Cardiac muscle cell (in vitro differentiated cells and primary cell): ENCODE measurements around the gene MAGEC1. TPM values are rescaled to one million over a fixed set of nuclear protein-coding genes. Genes with fewer than 3 reads are reported as not detected.

Source experiments
- DNase-seq, 2 donors: peaks; one replicate each; pipeline versions ENCODE4 v3.0.0 to v3.0.0-alpha.2; 2010 to 2017; ENCODE audit warnings: low read depth in 1 of 2, low spot score in 1 of 2
- H3K27ac ChIP-seq: fragments of 200-600 bp; sonication (generic); 2 replicates; pipeline ENCODE4 v1.5.1; 2016
- H3K27me3 ChIP-seq: fragments of 200-600 bp; sonication (generic); 2 replicates; pipeline ENCODE4 v1.6.0; 2016; ENCODE audit warnings: control low read depth
- H3K36me3 ChIP-seq: fragments of 200-600 bp; sonication (generic); 2 replicates; pipeline ENCODE4 v1.5.1; 2016; ENCODE audit warnings: control low read depth
- H3K4me1 ChIP-seq: fragments of 200-600 bp; sonication (generic); 2 replicates; pipeline ENCODE4 v1.8.1; 2017; ENCODE audit warnings: low read depth, mild to moderate bottlenecking, mixed run types
- H3K4me3 ChIP-seq: fragments of 200-600 bp; sonication (generic); 2 replicates; pipeline ENCODE4 v1.5.1; 2016; ENCODE audit warnings: mild to moderate bottlenecking
- H3K9me3 ChIP-seq: fragments of 200-600 bp; sonication (generic); 2 replicates; pipeline ENCODE4 v1.5.1; 2017; ENCODE audit warnings: low read depth, mild to moderate bottlenecking, control low read depth
- polyA plus RNA-seq: library from polyadenylated mRNA; unstranded; fragments of >200 nt; fragmentation: Nextera tagmentation; extraction: Ambion mirVana; gene quantifications from 2 replicates; pipeline ENCODE4 v1.2.1, GENCODE V29; 2016
- total RNA-seq: library from RNA; depleted of rRNA; stranded (reverse); fragments of >200 nt; gene quantifications from 2 replicates; pipeline ENCODE4 v1.2.3, GENCODE V29; 2016
- TF ChIP-seq, protein P1 (sequence below): IDR thresholded peaks from 2 replicates; pipeline ENCODE4 v1.5.1; 2012; ENCODE audit warnings: low read depth, mild to moderate bottlenecking, low read length

The MAGEC1 gene
- total and polyA plus RNA-seq, 2 experiments from 2014 or later, result not detected

DNA sequence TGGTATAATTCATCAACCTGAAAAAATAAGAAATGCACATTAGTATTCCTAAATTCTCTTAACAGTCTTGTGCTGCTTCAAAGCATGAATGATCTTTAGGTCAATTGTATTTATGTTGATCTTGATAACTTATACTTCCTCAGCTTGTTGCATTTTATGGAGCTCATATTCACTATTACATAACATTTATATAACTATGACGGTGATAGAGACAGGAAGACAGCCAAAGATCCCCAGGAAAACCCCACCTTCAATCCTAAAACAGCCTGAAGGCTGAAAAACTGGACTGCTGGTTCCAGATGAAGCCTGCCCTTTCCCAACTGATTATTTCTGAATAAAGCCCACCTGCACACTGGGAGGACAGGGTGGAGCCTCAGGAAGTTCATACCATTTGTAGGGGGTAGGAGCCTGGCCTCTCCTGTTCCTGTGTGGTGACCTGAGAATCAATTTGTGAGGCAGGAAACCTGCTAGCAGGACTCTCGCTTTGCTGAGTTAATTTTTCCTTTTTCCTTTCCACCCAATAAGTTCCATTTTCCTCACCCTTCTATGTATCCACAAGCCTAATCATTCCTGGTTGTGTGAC, 30.5 kb downstream of the MAGEC1 start:
- H3K9me3 ChIP-seq, result no peaks in the 10 kb centered on the region
- H3K27me3 ChIP-seq, result no peaks in the 10 kb centered on the region
- H3K4me1 ChIP-seq, result no peaks in the 10 kb centered on the region
- H3K4me3 ChIP-seq, result no peak overlapping the region
- no peaks in the 10 kb centered on the region for H3K36me3 ChIP-seq
- no peak overlapping the region for H3K27ac ChIP-seq
- DNase-seq, result no peak
- TF ChIP-seq, protein P1, sequence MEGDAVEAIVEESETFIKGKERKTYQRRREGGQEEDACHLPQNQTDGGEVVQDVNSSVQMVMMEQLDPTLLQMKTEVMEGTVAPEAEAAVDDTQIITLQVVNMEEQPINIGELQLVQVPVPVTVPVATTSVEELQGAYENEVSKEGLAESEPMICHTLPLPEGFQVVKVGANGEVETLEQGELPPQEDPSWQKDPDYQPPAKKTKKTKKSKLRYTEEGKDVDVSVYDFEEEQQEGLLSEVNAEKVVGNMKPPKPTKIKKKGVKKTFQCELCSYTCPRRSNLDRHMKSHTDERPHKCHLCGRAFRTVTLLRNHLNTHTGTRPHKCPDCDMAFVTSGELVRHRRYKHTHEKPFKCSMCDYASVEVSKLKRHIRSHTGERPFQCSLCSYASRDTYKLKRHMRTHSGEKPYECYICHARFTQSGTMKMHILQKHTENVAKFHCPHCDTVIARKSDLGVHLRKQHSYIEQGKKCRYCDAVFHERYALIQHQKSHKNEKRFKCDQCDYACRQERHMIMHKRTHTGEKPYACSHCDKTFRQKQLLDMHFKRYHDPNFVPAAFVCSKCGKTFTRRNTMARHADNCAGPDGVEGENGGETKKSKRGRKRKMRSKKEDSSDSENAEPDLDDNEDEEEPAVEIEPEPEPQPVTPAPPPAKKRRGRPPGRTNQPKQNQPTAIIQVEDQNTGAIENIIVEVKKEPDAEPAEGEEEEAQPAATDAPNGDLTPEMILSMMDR, result no peak

DNA sequence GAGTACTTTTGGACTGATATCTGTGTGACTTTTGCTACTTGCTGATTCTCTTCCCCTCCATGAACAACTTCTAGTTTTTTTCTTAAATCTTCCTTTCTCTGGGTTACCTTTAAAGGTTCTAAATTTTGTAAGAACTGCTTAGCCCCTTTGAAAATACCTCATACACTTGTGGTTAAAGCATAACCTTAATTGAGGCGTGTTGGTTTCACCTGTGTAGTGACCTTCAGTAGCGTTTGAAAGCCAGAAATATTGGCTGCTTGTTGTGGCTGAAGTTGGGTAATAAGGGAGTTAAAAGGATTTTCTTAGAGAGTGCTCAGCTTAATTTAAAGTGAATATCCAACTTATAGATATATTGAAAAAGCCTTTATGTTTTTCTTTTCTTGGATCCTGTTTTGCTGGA, 32.0 kb downstream of the MAGEC1 start:
- Histone ChIP-seq H3K27ac (no peak overlapping the region), H3K4me1 (no peaks in the 10 kb centered on the region), H3K27me3 (no peaks in the 10 kb centered on the region), H3K9me3 (no peaks in the 10 kb centered on the region), H3K4me3 (no peak overlapping the region), H3K36me3 (no peaks in the 10 kb centered on the region)
- no peak for DNase-seq
- TF ChIP-seq, protein P1, result no peak

DNA sequence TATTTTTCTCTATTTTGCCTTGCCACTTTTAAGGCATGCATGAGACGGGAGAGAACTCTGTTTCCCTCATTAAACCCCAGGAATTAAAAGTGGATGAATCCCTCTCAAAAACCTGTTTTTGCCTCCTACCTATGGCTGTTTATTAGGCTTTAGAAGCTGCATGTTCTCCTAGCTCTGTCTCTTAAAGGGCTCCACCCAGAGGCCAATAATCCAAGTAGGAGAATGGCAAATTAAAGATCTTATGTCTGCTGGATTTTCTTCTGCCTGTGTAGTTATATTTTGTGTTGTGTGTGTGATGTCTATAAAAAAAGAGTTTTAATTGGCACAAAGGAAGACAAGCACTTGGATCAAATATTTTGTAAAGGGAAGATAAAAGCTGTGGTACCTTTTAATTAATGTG, 32.4 kb downstream of the MAGEC1 start:
- H3K36me3 ChIP-seq, result no peaks in the 10 kb centered on the region
- no peak overlapping the region for H3K27ac ChIP-seq
- H3K4me1 ChIP-seq, result no peaks in the 10 kb centered on the region
- no peaks in the 10 kb centered on the region for H3K9me3 ChIP-seq
- no peak overlapping the region for H3K4me3 ChIP-seq
- no peaks in the 10 kb centered on the region for H3K27me3 ChIP-seq
- TF ChIP-seq, protein P1, result no peak
- peak in 1 of 2 donors; percentile 0 for DNase-seq

DNA sequence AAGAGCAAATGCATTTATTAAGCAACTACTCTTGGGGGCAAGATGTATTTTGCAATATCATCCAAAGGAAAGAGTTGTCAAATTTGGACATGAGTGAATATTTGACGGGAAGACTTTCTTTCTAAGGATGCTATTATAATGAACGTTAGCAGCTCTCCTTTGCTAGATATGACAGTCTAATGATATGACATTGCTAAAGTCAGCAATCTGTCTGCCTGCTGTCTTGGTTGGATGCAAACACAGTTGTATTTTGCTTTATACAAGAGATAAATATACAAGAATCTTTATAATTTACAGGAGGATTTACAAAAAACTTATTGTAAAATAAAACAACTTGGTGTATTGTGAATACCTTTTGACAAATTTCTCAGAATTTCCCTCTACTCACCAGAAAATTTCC, 37.5 kb downstream of the MAGEC1 start:
- no peaks in the 10 kb centered on the region for H3K27me3 ChIP-seq
- no peaks in the 10 kb centered on the region for H3K36me3 ChIP-seq
- no peak overlapping the region for H3K27ac ChIP-seq
- H3K4me3 ChIP-seq, result no peak overlapping the region
- no peaks in the 10 kb centered on the region for H3K4me1 ChIP-seq
- DNase-seq, result no peak
- TF ChIP-seq, protein P1, result no peak
- H3K9me3 ChIP-seq, result no peaks in the 10 kb centered on the region

DNA sequence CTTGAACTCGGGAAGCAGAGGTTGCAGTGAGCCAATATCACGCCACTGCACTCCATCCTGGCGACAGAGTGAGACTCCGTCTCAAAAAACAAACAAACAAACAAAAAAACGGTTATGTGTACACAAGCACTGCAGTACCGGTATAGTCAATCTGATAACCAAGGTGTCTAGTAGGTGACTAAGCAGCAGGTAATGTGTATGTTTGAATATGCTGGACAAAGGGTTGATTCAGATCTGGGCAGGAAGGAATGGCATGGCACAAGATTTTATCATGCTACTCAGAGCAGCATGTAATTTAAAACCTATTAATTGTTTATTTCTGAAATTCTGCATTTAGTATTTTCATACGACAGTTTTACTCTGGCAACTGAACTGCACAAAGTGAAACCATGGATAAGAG, 41.7 kb downstream of the MAGEC1 start:
- Histone ChIP-seq H3K36me3 (no peaks in the 10 kb centered on the region), H3K9me3 (no peaks in the 10 kb centered on the region), H3K4me1 (no peaks in the 10 kb centered on the region), H3K27me3 (no peaks in the 10 kb centered on the region), H3K4me3 (no peak overlapping the region), H3K27ac (no peak overlapping the region)
- TF ChIP-seq, protein P1, result no peak
- DNase-seq, result no peak
